CD4-positive, CD25-positive, alpha-beta regulatory T cell (primary cell): ENCODE measurements around the gene PYY. TPM values are rescaled to one million over a fixed set of nuclear protein-coding genes. Genes with fewer than 3 reads are reported as not detected.

Experiments
- ATAC-seq, 2 donors: fragments of 150-1000 bp; cut with Tn5 transposase; one replicate each; pipeline ENCODE4 v1.10.0; 2021; ENCODE audit warnings: low read depth in 2 of 2, moderate number of reproducible peaks in 2 of 2, moderate library complexity in 1 of 2
- DNase-seq, 3 donors: peaks; one replicate each; pipeline versions ENCODE4 v3.0.0 to v3.0.0-alpha.2; 2012 to 2022; ENCODE audit warnings: mixed read lengths in 1 of 3
- H3K27ac ChIP-seq: one replicate; pipeline ENCODE4 v1.7.0; 2013; ENCODE audit warnings: mild to moderate bottlenecking, low read length; ENCODE audit not compliant: insufficient read depth, poor library complexity, severe bottlenecking
- H3K27me3 ChIP-seq: one replicate; pipeline ENCODE4 v1.7.0; 2013; ENCODE audit warnings: low read length; ENCODE audit not compliant: control insufficient read depth, insufficient read depth
- H3K36me3 ChIP-seq: one replicate; pipeline ENCODE4 v1.7.0; 2013; ENCODE audit warnings: mild to moderate bottlenecking, low read length, moderate library complexity; ENCODE audit not compliant: control insufficient read depth, insufficient read depth
- H3K4me1 ChIP-seq: 2 replicates; pipeline ENCODE4 v1.7.0; 2013; ENCODE audit warnings: mild to moderate bottlenecking, low read length; ENCODE audit not compliant: insufficient read depth, control insufficient read depth, poor library complexity, severe bottlenecking
- H3K4me3 ChIP-seq: one replicate; pipeline ENCODE4 v1.7.0; 2013; ENCODE audit warnings: low read depth, mild to moderate bottlenecking, low read length, moderate library complexity
- H3K9me3 ChIP-seq, 2 experiments: 1 replicate in 1 of 2; 2 replicates in 1 of 2; pipeline ENCODE4 v1.7.0; 2013; ENCODE audit warnings: low read length in 2 of 2, mild to moderate bottlenecking in 1 of 2, moderate library complexity in 1 of 2; ENCODE audit not compliant: control insufficient read depth in 2 of 2
- H3K27ac Mint-ChIP-seq, 3 donors: one replicate each; pipeline ENCODE4 v1.8.0; 2020 to 2022; ENCODE audit warnings: mild to moderate bottlenecking in 3 of 3, mixed read lengths in 3 of 3, moderate library complexity in 2 of 3
- H3K27me3 Mint-ChIP-seq: one replicate; pipeline ENCODE4 v1.8.0; 2022; ENCODE audit warnings: mild to moderate bottlenecking, mixed read lengths
- H3K36me3 Mint-ChIP-seq: one replicate; pipeline ENCODE4 v1.8.0; 2020; ENCODE audit warnings: mixed read lengths
- H3K4me1 Mint-ChIP-seq, 4 donors: one replicate each; pipeline ENCODE4 v1.8.0; 2020 to 2022; ENCODE audit warnings: mixed read lengths in 4 of 4, mild to moderate bottlenecking in 1 of 4
- H3K4me3 Mint-ChIP-seq, 4 donors: one replicate each; pipeline ENCODE4 v1.8.0; 2020 to 2022; ENCODE audit warnings: mild to moderate bottlenecking in 4 of 4, mixed read lengths in 4 of 4, moderate library complexity in 3 of 4
- H3K9me3 Mint-ChIP-seq, 7 donors: one replicate each; pipeline ENCODE4 v1.8.0; 2020 to 2022; ENCODE audit warnings: mixed read lengths in 7 of 7, mild to moderate bottlenecking in 3 of 7, moderate library complexity in 2 of 7
- polyA plus RNA-seq, 4 donors: library from polyadenylated mRNA; unstranded; fragments of 300-500 nt; fragmentation: Illumina TruSeq; gene quantifications; one replicate each; pipeline ENCODE4 v1.2.3, GENCODE V29; 2021
- total RNA-seq: library from RNA; stranded (reverse); gene quantifications from one replicate; pipeline ENCODE4 v1.2.3, GENCODE V29; 2022

Gene PYY
- total and polyA plus RNA-seq, 5 donors from 2014 or later = not detected

GRCh38 chr17:43911904-43912303 is 41.8 kb downstream of the PYY start:
- Mint-ChIP-seq H3K36me3 (no peaks in the 10 kb centered on the region), H3K27me3 (peaks cover 28% of the 10 kb centered on the region), H3K4me1 (peaks cover 4 to 20% (median 14%) of the 10 kb centered on the region in 4 donors), H3K27ac (no peak overlapping the region), H3K4me3 (no peak overlapping the region), H3K9me3 (no peaks in the 10 kb centered on the region)
- H3K27me3 ChIP-seq = peaks cover 5% of the 10 kb centered on the region
- DNase-seq (no peak), ATAC-seq (no peak)
- H3K27ac ChIP-seq = no peak overlapping the region
- no peaks in the 10 kb centered on the region for H3K9me3 ChIP-seq
- no peaks in the 10 kb centered on the region for H3K36me3 ChIP-seq
- peaks cover 16% of the 10 kb centered on the region for H3K4me1 ChIP-seq
- H3K4me3 ChIP-seq = no peak overlapping the region

- peak overlapping the region in 1 of 4 donors; percentile 46 for H3K4me3 Mint-ChIP-seq
- no peaks in the 10 kb centered on the region for H3K9me3 Mint-ChIP-seq
- peaks cover 50% of the 10 kb centered on the region for H3K27me3 Mint-ChIP-seq
- H3K27ac Mint-ChIP-seq = no peak overlapping the region
- no peaks in the 10 kb centered on the region for H3K9me3 ChIP-seq
- H3K36me3 Mint-ChIP-seq = no peaks in the 10 kb centered on the region
- no peak overlapping the region for H3K4me3 ChIP-seq
- DNase-seq = no peak
- H3K4me1 Mint-ChIP-seq = peaks cover 0 to 25% (median 11%) of the 10 kb centered on the region in 4 donors
- ATAC-seq = no peak
- no peak overlapping the region for H3K27ac ChIP-seq
- no peaks in the 10 kb centered on the region for H3K36me3 ChIP-seq
- H3K4me1 ChIP-seq = peaks cover 25% of the 10 kb centered on the region
- peaks cover 12% of the 10 kb centered on the region for H3K27me3 ChIP-seq
Measured at GRCh38 chr17:43909537-43910231, 44.1 kb downstream of the PYY start.

GRCh38 chr17:43907998-43908721 is 45.6 kb downstream of the PYY start:
- H3K4me1 Mint-ChIP-seq = peaks cover 0 to 27% (median 14%) of the 10 kb centered on the region in 4 donors

GRCh38 chr17:43907425-43907981 is 46.2 kb downstream of the PYY start, which contains the start of gene MPP2:
Gene MPP2, minus strand, starts transcription at chr17:43907536. Its CDS starts 3,076 bp downstream, at chr17:43904460.
- peaks cover 66% of the 10 kb centered on the region for H3K27me3 Mint-ChIP-seq
- Histone ChIP-seq H3K27me3 (peaks cover 18% of the 10 kb centered on the region), H3K4me3 (peak within 1 kb of the TSS; percentile 44), H3K27ac (no peak within 1 kb of the TSS), H3K9me3 (no peaks in the 10 kb centered on the region), H3K4me1 (peaks cover 25% of the 10 kb centered on the region), H3K36me3 (no peaks in the 10 kb centered on the region)
- H3K4me3 Mint-ChIP-seq = peak within 1 kb of the TSS; percentile 74 to 92 (median 86)
- peaks cover 0 to 27% (median 14%) of the 10 kb centered on the region in 4 donors for H3K4me1 Mint-ChIP-seq
- ATAC-seq (peak; percentile 33 to 66), DNase-seq (peak; percentile 31 to 63 (median 53))
- H3K27ac Mint-ChIP-seq = peak within 1 kb of the TSS in 2 of 3 donors; percentile 90 to 95
- no peaks in the 10 kb centered on the region for H3K9me3 Mint-ChIP-seq
- no peaks in the 10 kb centered on the region for H3K36me3 Mint-ChIP-seq

More at GRCh38 chr17:43907998-43908721, 45.6 kb downstream of the PYY start:
- H3K9me3 ChIP-seq = no peaks in the 10 kb centered on the region
- ATAC-seq = peak in 1 of 2 donors; percentile 46
- H3K27ac Mint-ChIP-seq = peak overlapping the region in 1 of 3 donors; percentile 90
- peak overlapping the region; percentile 44 for H3K4me3 ChIP-seq
- H3K4me3 Mint-ChIP-seq = peak overlapping the region; percentile 2 to 88 (median 79)
- H3K4me1 ChIP-seq = peaks cover 25% of the 10 kb centered on the region
- peak in 2 of 3 donors; percentile 57 to 58 for DNase-seq
- H3K27ac ChIP-seq = no peak overlapping the region
- no peaks in the 10 kb centered on the region for H3K9me3 Mint-ChIP-seq
- no peaks in the 10 kb centered on the region for H3K36me3 ChIP-seq
- H3K27me3 Mint-ChIP-seq = peaks cover 65% of the 10 kb centered on the region
- peaks cover 18% of the 10 kb centered on the region for H3K27me3 ChIP-seq
- H3K36me3 Mint-ChIP-seq = no peaks in the 10 kb centered on the region

GRCh38 chr17:43906951-43907424 is 46.8 kb downstream of the PYY start:
- Histone ChIP-seq H3K4me3 (no peak overlapping the region), H3K36me3 (no peaks in the 10 kb centered on the region), H3K27me3 (peaks cover 18% of the 10 kb centered on the region), H3K4me1 (peaks cover 25% of the 10 kb centered on the region), H3K9me3 (no peaks in the 10 kb centered on the region), H3K27ac (no peak overlapping the region)
- Mint-ChIP-seq H3K27me3 (peaks cover 66% of the 10 kb centered on the region), H3K36me3 (no peaks in the 10 kb centered on the region), H3K27ac (peak overlapping the region in 2 of 3 donors; percentile 90 to 95), H3K9me3 (no peaks in the 10 kb centered on the region), H3K4me1 (peaks cover 0 to 27% (median 14%) of the 10 kb centered on the region in 4 donors), H3K4me3 (peak overlapping the region; percentile 74 to 92 (median 86))
- ATAC-seq (no peak), DNase-seq (peak in 1 of 3 donors; percentile 38)

GRCh38 chr17:43905985-43906852 is 47.5 kb downstream of the PYY start:
- ATAC-seq = peak; percentile 19 to 39
- H3K4me1 Mint-ChIP-seq = peaks cover 0 to 29% (median 15%) of the 10 kb centered on the region in 4 donors
- H3K4me1 ChIP-seq = peaks cover 25% of the 10 kb centered on the region

More at GRCh38 chr17:43905985-43906852, 47.5 kb downstream of the PYY start:
- Mint-ChIP-seq H3K36me3 (no peaks in the 10 kb centered on the region), H3K4me3 (peak overlapping the region; percentile 74 to 88 (median 85)), H3K9me3 (no peaks in the 10 kb centered on the region), H3K27ac (peak overlapping the region in 2 of 3 donors; percentile 90 to 95), H3K27me3 (peaks cover 72% of the 10 kb centered on the region)
- peak in 1 of 3 donors; percentile 34 for DNase-seq
- Histone ChIP-seq H3K27me3 (peaks cover 22% of the 10 kb centered on the region), H3K36me3 (no peaks in the 10 kb centered on the region), H3K9me3 (no peaks in the 10 kb centered on the region), H3K27ac (no peak overlapping the region), H3K4me3 (no peak overlapping the region)
